Measurements from ENCODE around the gene VWA8.

- TF ChIP-seq POLR2A (IDR thresholded peaks at IDR 0.05) (no peak), CTCF (IDR thresholded peaks at IDR 0.05) (no peak)
Measured at GRCh38 chr13:41610404-41610803, 350.5 kb downstream of the VWA8 start.
